HCT116 (cell line): ENCODE results near the gene OVCH2. TPM values are rescaled to one million over a fixed set of nuclear protein-coding genes. Genes with fewer than 3 reads are reported as not detected.
"Not testable (repeated sequence)": the region's sequence is repeated elsewhere in the genome, so short reads cannot be mapped to it uniquely, and the experiment has no call there.

Source experiments
- ATAC-seq: fragments of 200-7000 bp; cut with Tn5 transposase; 2 replicates; pipeline ENCODE4 v1.9.1; 2020; ENCODE audit warnings: mild to moderate bottlenecking, moderate library complexity
- BruUV-seq: library from RNA; stranded (reverse); fragments of 400-500 nt; replicated peaks from 2 replicates; lab custom pipeline; 2021; lab: Mats Ljungman, UMichigan
- CTCF ChIA-PET: fragments of 300-600 bp; sonication (Branson Sonifier 250); formaldehyde crosslinking; loops from one replicate; lab custom pipeline; 2021; ENCODE audit warnings: antibody characterized with exemption; lab: Charles Lee
- POLR2A ChIA-PET: fragments of 300-600, 350-600 bp; sonication (Branson Sonifier 250); formaldehyde crosslinking; loops from one replicate; lab custom pipeline; 2021; ENCODE audit warnings: antibody characterized with exemption; lab: Charles Lee
- RAD21 ChIA-PET, 2 experiments: fragments of 300-600 bp; sonication (Branson Sonifier 250); formaldehyde crosslinking; loops; one replicate each; lab custom pipeline; 2023; ENCODE audit warnings: low total read pairs in 2 of 2; ENCODE audit not compliant: uncharacterized antibody in 2 of 2, unreplicated experiment in 2 of 2, low non-redundant PET in 1 of 2; lab: Charles Lee
- DNase-seq: peaks from one replicate; pipeline ENCODE4 v3.0.0-alpha.2; 2010; ENCODE audit warnings: low read depth, low spot score
- H2AFZ ChIP-seq: fragments of 200-600 bp; shearing (Covaris generic), sonication (generic); 2 replicates; pipeline ENCODE4 v1.6.1; 2017; ENCODE audit warnings: low read depth, mixed run types, mixed read lengths, antibody characterized with exemption, low read length; ENCODE audit not compliant: poor library complexity, severe bottlenecking
- H3K27ac ChIP-seq: 2 replicates; pipeline ENCODE4 v1.5.1; 2012; ENCODE audit warnings: low read depth, low read length
- H3K27me3 ChIP-seq: fragments of 200-600 bp; sonication (generic); 2 replicates; pipeline ENCODE4 v1.6.1; 2016; ENCODE audit warnings: mixed run types, low read length, mixed read lengths; ENCODE audit not compliant: insufficient read depth
- H3K36me3 ChIP-seq, 2 experiments: fragments of 200-500 bp in 1 of 2; fragments of 200-600 bp in 1 of 2; sonication (Bioruptor generic) in 1 of 2; sonication (generic) in 1 of 2; 2 replicates each; pipeline versions ENCODE4 v1.5.1 to v1.6.1; 2014 to 2016; ENCODE audit warnings: low read length in 2 of 2, inconsistent platforms in 1 of 2, mixed read lengths in 1 of 2, mixed run types in 1 of 2; ENCODE audit not compliant: insufficient read depth in 2 of 2, control insufficient read depth in 1 of 2
- H3K4me1 ChIP-seq, 2 experiments: fragments of 200-600 bp in 1 of 2; sonication (generic) in 1 of 2; 2 replicates each; pipeline versions ENCODE4 v1.5.1 to v1.6.1; 2012 to 2017; ENCODE audit warnings: low read length in 2 of 2, inconsistent platforms in 1 of 2, mild to moderate bottlenecking in 1 of 2, mixed read lengths in 1 of 2, mixed run types in 1 of 2, moderate library complexity in 1 of 2; ENCODE audit not compliant: insufficient read depth in 2 of 2, control insufficient read depth in 1 of 2
- H3K4me2 ChIP-seq: fragments of 200-600 bp; sonication (generic); 2 replicates; pipeline ENCODE4 v1.6.1; 2017; ENCODE audit warnings: mixed run types, low read length, mixed read lengths
- H3K4me3 ChIP-seq, 2 experiments: fragments of 200-600 bp in 1 of 2; sonication (generic) in 1 of 2; replicated peaks in 1 of 2; 2 replicates each; pipeline ENCODE4 v1.5.1; 2011 to 2016; ENCODE audit warnings: low read length in 2 of 2, control low read depth in 1 of 2, low read depth in 1 of 2, mild to moderate bottlenecking in 1 of 2, mixed read lengths in 1 of 2, mixed run types in 1 of 2
- H3K79me2 ChIP-seq: fragments of 200-600 bp; sonication (generic); 2 replicates; pipeline ENCODE4 v1.6.1; 2017; ENCODE audit warnings: mild to moderate bottlenecking, mixed run types, low read length, moderate library complexity, mixed read lengths; ENCODE audit not compliant: insufficient read depth
- H3K9ac ChIP-seq: fragments of 200-600 bp; sonication (generic); 2 replicates; pipeline ENCODE4 v1.6.1; 2016; ENCODE audit warnings: low read length, mixed read lengths
- H3K9me2 ChIP-seq: fragments of 200-600 bp; sonication (generic), shearing (Covaris generic); 2 replicates; pipeline ENCODE4 v1.6.1; 2017; ENCODE audit warnings: mixed run types, mild to moderate bottlenecking, moderate library complexity; ENCODE audit not compliant: insufficient read depth
- H3K9me3 ChIP-seq, 2 experiments: fragments of 200-500 bp in 1 of 2; fragments of 200-600 bp in 1 of 2; sonication (Bioruptor generic) in 1 of 2; sonication (generic) in 1 of 2; 2 replicates each; pipeline ENCODE4 v1.6.1; 2014 to 2017; ENCODE audit warnings: low read length in 2 of 2, mixed read lengths in 2 of 2, inconsistent platforms in 1 of 2, low read depth in 1 of 2, mild to moderate bottlenecking in 1 of 2, mixed run types in 1 of 2, moderate library complexity in 1 of 2; ENCODE audit not compliant: control insufficient read depth in 1 of 2, insufficient read depth in 1 of 2
- H4K20me1 ChIP-seq: fragments of 200-600 bp; sonication (generic), shearing (Covaris generic); 2 replicates; pipeline ENCODE4 v1.6.1; 2017; ENCODE audit warnings: mixed run types, mild to moderate bottlenecking, moderate library complexity; ENCODE audit not compliant: insufficient read depth
- ATF3 ChIP-seq: IDR thresholded peaks from 2 replicates; pipeline ENCODE4 v1.6.1; 2012
- CBX3 ChIP-seq: IDR thresholded peaks from 2 replicates; pipeline ENCODE4 v1.6.1; 2012; ENCODE audit warnings: low read depth
- CEBPB ChIP-seq: IDR thresholded peaks from 2 replicates; pipeline ENCODE4 v1.6.1; 2012; ENCODE audit warnings: low read depth
- CTCF ChIP-seq, 3 experiments: fragments of 200-600 bp in 1 of 3; sonication (generic) in 1 of 3; IDR thresholded peaks in 2 of 3; conservative IDR thresholded peaks in 1 of 3; 2 replicates each; pipeline ENCODE4 v1.5.1; 2012 to 2017; ENCODE audit warnings: low read depth in 2 of 3, low read length in 2 of 3, antibody characterized with exemption in 1 of 3, borderline replicate concordance in 1 of 3, control low read depth in 1 of 3, mild to moderate bottlenecking in 1 of 3, mixed read lengths in 1 of 3, mixed run types in 1 of 3, moderate library complexity in 1 of 3; ENCODE audit not compliant: insufficient read depth in 1 of 3
- ELF1 ChIP-seq: IDR thresholded peaks from 2 replicates; pipeline ENCODE4 v1.6.1; 2012; ENCODE audit warnings: low read depth, borderline replicate concordance
- JUND ChIP-seq: IDR thresholded peaks from 2 replicates; pipeline ENCODE4 v1.6.1; 2012
- POLR2AphosphoS5 ChIP-seq: IDR thresholded peaks from 2 replicates; pipeline ENCODE4 v1.6.1; 2011; ENCODE audit warnings: mild to moderate bottlenecking, low read depth, low read length, moderate library complexity
- RAD21 ChIP-seq: IDR thresholded peaks from 2 replicates; pipeline ENCODE4 v1.6.1; 2012; ENCODE audit warnings: low read depth, mild to moderate bottlenecking
- REST ChIP-seq: IDR thresholded peaks from 2 replicates; pipeline ENCODE4 v1.6.1; 2012; ENCODE audit warnings: low read depth
- SIN3A ChIP-seq: IDR thresholded peaks from 2 replicates; pipeline ENCODE4 v1.6.1; 2012; ENCODE audit warnings: low read depth
- TCF7L2 ChIP-seq: IDR thresholded peaks from 2 replicates; pipeline ENCODE4 v1.7.0; 2011; ENCODE audit warnings: borderline replicate concordance, inconsistent platforms; ENCODE audit not compliant: insufficient read depth, insufficient read length; ENCODE audit errors: extremely low read depth
- YY1 ChIP-seq: IDR thresholded peaks from 2 replicates; pipeline ENCODE4 v1.6.1; 2011; ENCODE audit warnings: low read length, low read depth, moderate library complexity, mild to moderate bottlenecking; ENCODE audit not compliant: insufficient replicate concordance; ENCODE audit errors: extremely low read depth
- ZNF274 ChIP-seq: fragments of 200-500 bp; sonication (Bioruptor generic); IDR thresholded peaks from 2 replicates; pipeline ENCODE4 v1.6.1; 2014; ENCODE audit warnings: mild to moderate bottlenecking, low read depth, low read length, inconsistent platforms
- intact Hi-C: fragments of 100-400 bp; cut with micrococcal nuclease; formaldehyde crosslinking; loops from 2 replicates; pipeline ENCODE4 v1.10.0; 2022
- total RNA-seq: library from RNA; stranded (reverse); gene quantifications from one replicate; pipeline ENCODE4 v1.2.1, GENCODE V29; 2021; ENCODE audit not compliant: unreplicated experiment

The OVCH2 gene
- total RNA-seq, 1 experiment from 2014 or later = not detected

GRCh38 chr11:7664867-7665266, 41.4 kb downstream of the OVCH2 start:
- Histone ChIP-seq H3K27me3 (no peaks in the 10 kb centered on the region), H3K4me2 (no peak overlapping the region), H3K9ac (no peak overlapping the region), H3K36me3 (no peaks in the 10 kb centered on the region), H2AFZ (no peak overlapping the region), H3K4me1 (peaks cover 2 to 4% of the 10 kb centered on the region in 2 experiments; a peak in 2 of 4 replicates), H4K20me1 (no peaks in the 10 kb centered on the region), H3K4me3 (no peak overlapping the region), H3K9me3 (no peaks in the 10 kb centered on the region), H3K27ac (no peak overlapping the region), H3K79me2 (no peaks in the 10 kb centered on the region), H3K9me2 (no peaks in the 10 kb centered on the region)
- CTCF ChIA-PET = interaction anchor here (0.8 to 2.8 kb wide), 7 partner anchors 8 to 434 kb away, joined by 3 to 16 read pairs (median 5); partner anchors contain the start of gene CYB5R2
- DNase-seq (no peak), ATAC-seq (no peak)
- POLR2A ChIA-PET = no interaction called here
- RAD21 ChIA-PET = interaction anchor here (1.1 to 1.6 kb wide), 3 partner anchors 91 to 117 kb away, joined by 3 to 8 read pairs (median 6); no protein-coding TSS in a partner anchor
- TF ChIP-seq YY1 (no peak), SIN3A (no peak), ELF1 (no peak), TCF7L2 (no peak), ATF3 (no peak), CTCF (IDR thresholded peaks at IDR 0.05 in 2 of 3, conservative IDR thresholded peaks at IDR 0.05 in 1 of 3; ENCODE audit: borderline replicate concordance in 1 of 3, insufficient read depth in 1 of 3, low read depth in 2 of 3, low read length in 2 of 3) (no peak), CBX3 (no peak), ZNF274 (no peak), REST (no peak), JUND (no peak), POLR2AphosphoS5 (no peak), CEBPB (no peak), RAD21 (no peak)
- no TSS peak for BruUV-seq
- intact Hi-C loops = loop anchor here (1.0 to 5.0 kb wide), 6 partner anchors 94 to 568 kb away; partner anchors contain the start of gene PPFIBP2

- H4K20me1 ChIP-seq, H3K4me1 ChIP-seq, ATAC-seq, POLR2A ChIA-PET, H3K9ac ChIP-seq, DNase-seq, BruUV-seq, H3K9me3 ChIP-seq, H3K27ac ChIP-seq, intact Hi-C loops, H2AFZ ChIP-seq, H3K79me2 ChIP-seq, H3K27me3 ChIP-seq, CTCF ChIA-PET, H3K4me2 ChIP-seq, H3K9me2 ChIP-seq, H3K4me3 ChIP-seq, H3K36me3 ChIP-seq, RAD21 ChIA-PET: not testable (repeated sequence)
These were observed 42.7 kb downstream of the OVCH2 start for GRCh38 chr11:7663531-7663930.
